SW 1271 (cell line): ENCODE measurements around the gene GMEB1.
A peak's percentile ranks its signal among the peaks of the same experiment; 100 is the strongest.

Source experiments
- DNase-seq, 2 experiments: peaks; one replicate each; lab custom pipeline; 2025; lab: John Stamatoyannopoulos, UW

GMEB1 gene

GRCh38 chr1:28751315-28752060 lies 82.9 kb downstream of the GMEB1 start:
- peak in 1 of 2 experiments; percentile 10 for DNase-seq

GRCh38 chr1:28755701-28756100 lies 87.1 kb downstream of the GMEB1 start:
- DNase-seq: no peak

GRCh38 chr1:28756846-28757245 lies 88.3 kb downstream of the GMEB1 start:
- no peak for DNase-seq

DNA sequence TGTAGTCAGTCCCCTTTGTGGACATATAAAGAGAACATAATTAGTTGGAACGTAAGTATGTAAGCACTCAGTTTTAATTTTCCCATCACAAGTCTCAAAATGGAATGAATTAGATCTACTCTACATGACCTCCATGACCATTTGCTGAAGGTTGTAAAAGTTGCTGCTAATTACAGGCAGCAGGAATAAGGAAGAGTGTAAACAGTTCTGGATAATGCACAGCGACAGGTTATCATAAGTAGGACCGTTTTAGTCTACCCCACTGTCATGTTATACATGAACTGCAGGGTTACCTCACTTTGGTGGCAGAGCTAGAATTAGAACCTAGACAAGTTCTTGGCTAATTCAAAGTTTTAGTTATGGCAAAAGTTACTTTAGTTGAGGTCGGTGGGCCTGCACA lies 89.8 kb downstream of the GMEB1 start:
- no peak for DNase-seq

DNA sequence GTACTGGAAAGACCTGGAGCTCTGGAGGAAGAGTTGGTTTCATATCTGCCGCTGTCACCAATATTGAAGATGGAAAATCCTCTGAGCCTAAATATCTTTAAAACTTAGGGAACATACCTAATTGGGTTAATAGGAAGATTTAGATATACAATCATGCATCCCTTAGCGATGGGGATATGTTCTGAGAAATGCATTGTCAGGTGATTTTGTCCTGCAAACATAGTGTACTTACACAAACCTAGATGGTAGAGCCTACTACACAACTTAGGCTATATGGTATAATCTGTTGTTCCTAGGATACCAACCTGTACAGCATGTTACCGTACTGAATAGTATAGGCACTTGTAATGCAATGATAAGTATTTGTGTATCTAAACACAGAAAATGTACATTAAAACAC lies 90.7 kb downstream of the GMEB1 start:
- no peak for DNase-seq

DNA sequence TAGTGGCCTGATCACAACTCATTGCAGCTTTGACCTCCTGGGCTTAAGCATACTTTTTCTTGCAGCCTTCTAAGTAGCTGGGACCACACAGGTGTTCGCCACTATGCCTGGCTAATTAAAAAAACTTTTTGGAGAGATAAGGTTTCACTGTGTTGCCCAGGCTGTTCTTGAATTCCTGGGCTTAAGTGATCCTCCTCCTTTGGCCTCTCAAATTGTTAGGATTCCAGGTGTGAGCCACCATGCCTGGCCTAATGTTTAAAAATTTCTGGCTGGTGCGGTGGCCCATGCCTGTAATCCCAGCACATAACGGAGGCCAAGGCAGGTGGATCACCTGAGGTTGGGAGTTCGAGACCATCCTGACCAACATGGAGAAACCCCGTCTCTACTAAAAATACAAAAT lies 92.6 kb downstream of the GMEB1 start:
- DNase-seq: no peak

- no peak for DNase-seq
Observed at GRCh38 chr1:28766532-28767183, 98.1 kb downstream of the GMEB1 start.
